Bronchial epithelial cell (primary cell): ENCODE data around the gene GPN1. TPM values are rescaled to one million over a fixed set of nuclear protein-coding genes. Genes with fewer than 3 reads are reported as not detected.
A peak's percentile ranks its signal among the peaks of the same experiment; 100 is the strongest.
"Not testable (repeated sequence)": the region's sequence is repeated elsewhere in the genome, so short reads cannot be mapped to it uniquely, and the experiment has no call there.

Experiments
- DNase-seq: peaks from one replicate; pipeline ENCODE4 v3.0.0-alpha.2; 2010; ENCODE audit warnings: low read depth
- FAIRE-seq: peaks from 2 replicates; lab custom pipeline; 2011; peaks lifted over from hg19 to GRCh38; lab: Jason Lieb, UNC
- H3K27me3 ChIP-seq: 2 replicates; pipeline ENCODE4 v1.5.1; 2011; ENCODE audit warnings: low read length; ENCODE audit not compliant: control insufficient read depth, insufficient read depth
- H3K36me3 ChIP-seq: 2 replicates; pipeline ENCODE4 v1.5.1; 2011; ENCODE audit warnings: low read length; ENCODE audit not compliant: control insufficient read depth, insufficient read depth
- H3K4me3 ChIP-seq: 2 replicates; pipeline ENCODE4 v1.5.1; 2011; ENCODE audit warnings: mild to moderate bottlenecking, low read depth, low read length, control low read depth
- total RNA-seq: library from RNA; depleted of rRNA; stranded (reverse); fragments of >200 nt; gene quantifications from 2 replicates; pipeline ENCODE4 v1.2.1, GENCODE V29; 2014
- TF ChIP-seq, protein P1 (sequence below): IDR thresholded peaks from 2 replicates; pipeline ENCODE4 v1.5.1; 2011; ENCODE audit warnings: mild to moderate bottlenecking, moderate library complexity, low read length, control low read depth, inconsistent platforms; ENCODE audit not compliant: insufficient read depth, severe bottlenecking

GPN1 gene
- total RNA-seq, 1 donor from 2014 or later: 47.9 TPM

DNA sequence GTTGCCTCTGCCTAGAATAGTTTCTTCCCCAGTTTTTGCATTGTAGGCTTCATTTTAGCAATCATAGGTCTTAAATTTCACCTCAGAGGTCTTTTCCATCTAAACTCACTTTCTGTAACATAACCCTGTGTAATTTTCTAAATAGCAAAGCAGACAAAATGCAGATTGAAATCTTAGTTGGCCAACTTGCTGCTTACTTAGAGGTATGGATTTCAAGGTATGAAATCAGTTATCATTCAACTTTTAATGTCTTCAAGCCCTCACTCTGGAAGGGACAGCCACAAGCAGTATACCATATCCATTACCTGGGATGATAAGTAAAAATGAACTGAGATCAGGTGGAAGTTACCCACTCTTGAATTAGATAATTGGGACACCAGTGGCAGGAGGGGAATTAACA, 3.9 kb upstream of the GPN1 start:
- H3K4me3 ChIP-seq: no peak overlapping the region
- peaks cover 12% of the 10 kb centered on the region for H3K36me3 ChIP-seq

DNA sequence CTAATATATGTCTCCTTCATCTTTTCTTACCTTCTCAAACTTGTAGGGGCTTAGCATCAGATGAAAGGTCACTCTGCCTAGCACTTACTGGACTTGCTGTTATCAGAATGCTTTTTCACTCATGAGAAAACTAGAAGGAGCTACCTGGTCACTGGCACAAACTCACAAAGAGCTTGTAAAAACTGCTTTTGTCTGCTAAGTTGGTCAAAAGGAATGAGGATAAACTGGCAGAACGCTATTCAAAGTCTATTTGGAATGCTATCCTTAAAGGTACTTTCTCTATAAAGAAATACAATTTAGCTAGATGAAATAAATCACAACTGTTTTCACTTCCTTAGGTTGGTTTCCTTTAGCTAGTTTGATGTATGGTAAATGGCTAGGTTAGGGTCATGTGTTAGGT, 2.5 kb upstream of the GPN1 start:
- not testable (repeated sequence) for H3K4me3 ChIP-seq, FAIRE-seq
- peak; percentile 13 for DNase-seq

More for the DNA sequence above, 3.9 kb upstream of the GPN1 start:
- FAIRE-seq: no peak
- no peak for DNase-seq
- no peaks in the 10 kb centered on the region for H3K27me3 ChIP-seq
- TF ChIP-seq, protein P1, sequence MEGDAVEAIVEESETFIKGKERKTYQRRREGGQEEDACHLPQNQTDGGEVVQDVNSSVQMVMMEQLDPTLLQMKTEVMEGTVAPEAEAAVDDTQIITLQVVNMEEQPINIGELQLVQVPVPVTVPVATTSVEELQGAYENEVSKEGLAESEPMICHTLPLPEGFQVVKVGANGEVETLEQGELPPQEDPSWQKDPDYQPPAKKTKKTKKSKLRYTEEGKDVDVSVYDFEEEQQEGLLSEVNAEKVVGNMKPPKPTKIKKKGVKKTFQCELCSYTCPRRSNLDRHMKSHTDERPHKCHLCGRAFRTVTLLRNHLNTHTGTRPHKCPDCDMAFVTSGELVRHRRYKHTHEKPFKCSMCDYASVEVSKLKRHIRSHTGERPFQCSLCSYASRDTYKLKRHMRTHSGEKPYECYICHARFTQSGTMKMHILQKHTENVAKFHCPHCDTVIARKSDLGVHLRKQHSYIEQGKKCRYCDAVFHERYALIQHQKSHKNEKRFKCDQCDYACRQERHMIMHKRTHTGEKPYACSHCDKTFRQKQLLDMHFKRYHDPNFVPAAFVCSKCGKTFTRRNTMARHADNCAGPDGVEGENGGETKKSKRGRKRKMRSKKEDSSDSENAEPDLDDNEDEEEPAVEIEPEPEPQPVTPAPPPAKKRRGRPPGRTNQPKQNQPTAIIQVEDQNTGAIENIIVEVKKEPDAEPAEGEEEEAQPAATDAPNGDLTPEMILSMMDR: no peak

DNA sequence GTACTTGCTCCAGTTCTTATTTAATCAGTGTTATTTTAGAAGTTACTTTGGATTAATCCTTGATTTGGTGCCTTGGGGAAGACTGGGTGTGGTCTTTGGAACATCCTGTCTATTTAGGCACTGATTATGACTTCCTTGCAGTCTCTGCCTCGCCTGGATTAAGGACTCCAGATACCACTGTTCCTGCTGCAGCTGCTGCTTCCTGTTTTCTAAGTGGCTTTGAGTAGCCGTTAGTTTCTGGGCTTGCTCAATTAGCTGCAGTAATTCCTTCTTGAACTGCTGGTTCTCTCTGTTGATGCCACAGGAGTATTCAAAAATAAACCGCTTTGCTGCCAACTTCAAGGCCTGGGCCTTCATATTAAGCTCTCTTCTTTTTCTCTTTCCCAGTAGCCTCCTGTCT, 1.9 kb upstream of the GPN1 start:
- peak; percentile 36 for DNase-seq
- not testable (repeated sequence) for FAIRE-seq, H3K27me3 ChIP-seq, H3K4me3 ChIP-seq, H3K36me3 ChIP-seq

More for the DNA sequence above, 2.5 kb upstream of the GPN1 start:
- not testable (repeated sequence) for H3K27me3 ChIP-seq, H3K36me3 ChIP-seq

DNA sequence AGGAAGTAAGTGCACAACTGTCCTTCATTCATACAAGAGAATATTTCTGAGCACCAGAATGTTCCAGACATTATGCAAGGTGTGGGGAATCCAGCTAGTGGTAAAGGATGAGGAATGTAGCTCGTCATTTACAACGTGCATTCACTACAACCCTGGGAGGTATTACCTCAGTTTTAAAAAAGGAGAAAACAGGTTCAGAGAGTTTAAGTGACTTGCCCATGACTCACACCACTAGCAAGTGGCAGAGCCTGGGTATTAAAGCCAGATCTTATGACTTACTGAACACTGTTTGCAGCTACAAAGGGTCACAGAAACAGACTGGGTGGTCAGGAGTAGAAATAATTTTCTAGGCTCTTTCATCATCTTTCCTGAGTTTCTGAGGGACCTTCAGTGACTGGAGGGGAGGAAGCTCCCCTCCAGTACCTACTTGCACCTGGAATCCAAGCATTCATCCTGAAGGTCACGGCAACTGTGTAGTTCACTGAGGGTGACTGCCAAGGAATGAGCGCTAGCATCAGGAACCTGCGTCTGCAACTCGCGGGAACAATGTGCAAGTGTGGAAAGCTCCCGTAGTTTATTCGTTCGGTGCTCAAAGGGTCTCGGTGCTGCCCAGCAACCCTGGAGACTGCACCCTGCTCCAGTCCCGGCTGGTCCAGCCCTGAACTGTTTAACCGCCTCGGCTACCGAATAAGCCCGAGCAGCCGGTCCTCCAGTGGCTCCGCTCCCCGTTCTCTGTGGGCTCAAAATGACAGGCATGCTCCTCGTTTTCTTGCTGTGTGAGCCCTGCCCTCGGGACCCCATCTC, 685 bp upstream of the GPN1 start:
- FAIRE-seq: peak; percentile 43

DNA sequence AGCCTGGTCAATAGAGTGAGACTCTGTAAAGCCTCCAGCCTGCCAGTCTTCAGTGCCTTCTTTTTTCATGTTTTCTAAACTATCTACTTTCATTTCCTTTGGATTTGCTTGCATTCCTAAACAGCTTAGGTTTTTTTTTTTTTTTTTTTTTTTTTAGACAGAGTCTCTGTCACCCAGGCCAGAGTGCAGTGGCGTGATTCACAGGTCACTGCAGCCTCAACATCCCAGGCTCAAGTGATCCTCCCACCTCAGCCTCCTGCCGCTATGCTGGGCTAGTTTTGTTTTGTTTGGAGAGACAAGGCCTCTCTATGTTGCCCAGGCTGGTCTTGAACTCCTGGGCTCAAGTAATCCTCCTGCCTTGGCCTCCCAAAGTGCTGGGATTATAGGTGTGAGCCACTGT, 1.4 kb downstream of the GPN1 start:
- not testable (repeated sequence) for FAIRE-seq, H3K27me3 ChIP-seq, H3K36me3 ChIP-seq, DNase-seq, H3K4me3 ChIP-seq

More for the DNA sequence above, 685 bp upstream of the GPN1 start:
- Histone ChIP-seq H3K27me3 (no peaks in the 10 kb centered on the region), H3K36me3 (peaks cover 5% of the 10 kb centered on the region), H3K4me3 (peak overlapping the region; percentile 88)
- DNase-seq: peak; percentile 98
- TF ChIP-seq, protein P1: no peak

DNA sequence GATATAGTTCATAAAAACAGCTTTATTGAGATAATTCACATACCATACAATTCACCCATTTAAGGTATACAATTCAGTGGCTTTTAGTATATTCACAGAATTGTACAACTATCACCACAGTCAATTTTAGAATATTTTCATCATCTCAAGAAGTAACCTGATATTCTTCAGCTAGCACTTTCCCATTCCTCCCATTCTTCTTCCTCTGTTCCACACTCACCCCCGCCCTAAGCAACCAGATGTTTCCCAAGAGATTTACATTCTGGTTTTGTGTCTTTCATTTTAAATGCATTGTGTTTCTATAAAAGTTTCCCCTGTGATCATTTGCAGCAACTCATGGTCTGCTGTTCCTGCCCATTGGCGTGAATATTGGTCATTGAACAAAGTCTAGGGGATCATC, 5.4 kb downstream of the GPN1 start:
- FAIRE-seq (no peak), DNase-seq (no peak)
- TF ChIP-seq, protein P1: no peak
- no peak overlapping the region for H3K4me3 ChIP-seq
- peaks cover 10% of the 10 kb centered on the region for H3K36me3 ChIP-seq
- no peaks in the 10 kb centered on the region for H3K27me3 ChIP-seq

DNA sequence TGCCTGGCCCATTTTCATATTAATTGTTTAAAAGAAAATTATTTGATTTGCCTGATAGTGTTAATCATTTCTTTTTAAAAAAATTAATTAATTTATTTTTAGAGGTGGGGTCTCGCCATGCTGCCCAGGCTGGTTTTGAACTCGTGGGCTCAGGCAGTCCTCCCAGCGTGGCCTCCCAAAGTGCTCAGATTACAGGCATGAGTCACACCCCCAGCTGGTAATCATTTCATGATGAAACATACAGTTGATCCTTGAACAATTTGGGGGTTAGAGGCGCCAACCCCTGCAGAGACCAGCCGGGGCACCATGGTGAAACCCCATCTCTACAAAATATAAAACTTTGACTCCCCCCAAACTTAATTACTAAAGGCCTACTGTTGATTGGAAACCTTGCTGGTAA, 7.9 kb downstream of the GPN1 start:
- TF ChIP-seq, protein P1: no peak
- Histone ChIP-seq H3K27me3 (no peaks in the 10 kb centered on the region), H3K36me3 (peaks cover 12% of the 10 kb centered on the region), H3K4me3 (no peak overlapping the region)
- FAIRE-seq: no peak
- DNase-seq: peak; percentile 27
